Measurements from ENCODE around the gene HADHA. TPM values are rescaled to one million over a fixed set of nuclear protein-coding genes. Genes with fewer than 3 reads are reported as not detected.

The HADHA gene
- total RNA-seq, 4 donors from 2014 or later, result 443 to 480 (median 462) TPM

- H3K27me3 ChIP-seq, result no peaks in the 10 kb centered on the region
- no peak for DNase-seq
- in situ Hi-C loops (cut with MboI; ENCODE audit: low sequenced_read_pairs in 4 of 4) (no loop called here), intact Hi-C loops (cut with DNase I; ENCODE audit: low total_unique reads) (no loop called here)
- no peaks in the 10 kb centered on the region for H3K9me3 ChIP-seq
- no peak overlapping the region for H3K27ac ChIP-seq
- TF ChIP-seq POLR2A (IDR thresholded peaks at IDR 0.05), result no peak
- TF ChIP-seq CTCF (IDR thresholded peaks at IDR 0.05 in 4 of 5, conservative IDR thresholded peaks at IDR 0.05 in 1 of 5), result no peak
- H3K36me3 ChIP-seq, result peaks cover 5 to 99% of the 10 kb centered on the region in 2 donors
- H3K4me3 ChIP-seq, result no peak overlapping the region
- ATAC-seq, result no peak
- peaks cover 4 to 13% of the 10 kb centered on the region in 2 donors for H3K4me1 ChIP-seq
These were observed 47.6 kb downstream of the HADHA start for GRCh38 chr2:26196683-26197418.

- peaks cover 3 to 100% of the 10 kb centered on the region in 2 donors for H3K36me3 ChIP-seq
- DNase-seq (no peak), ATAC-seq (no peak)
- TF ChIP-seq CTCF (IDR thresholded peaks at IDR 0.05 in 4 of 5, conservative IDR thresholded peaks at IDR 0.05 in 1 of 5) (no peak), POLR2A (IDR thresholded peaks at IDR 0.05) (no peak)
- H3K27me3 ChIP-seq, result no peaks in the 10 kb centered on the region
- no peaks in the 10 kb centered on the region for H3K9me3 ChIP-seq
- no peak overlapping the region for H3K4me3 ChIP-seq
- in situ Hi-C loops (cut with MboI; ENCODE audit: low sequenced_read_pairs in 4 of 4), result no loop called here
- H3K27ac ChIP-seq, result no peak overlapping the region
- intact Hi-C loops (cut with DNase I; ENCODE audit: low total_unique reads), result no loop called here
- H3K4me1 ChIP-seq, result peaks cover 4 to 13% of the 10 kb centered on the region in 2 donors
These were observed 49.1 kb downstream of the HADHA start for GRCh38 chr2:26195040-26195984.

GRCh38 chr2:26193578-26194231 lies 50.7 kb downstream of the HADHA start:
- DNase-seq, result no peak
- no peaks in the 10 kb centered on the region for H3K27me3 ChIP-seq

More at GRCh38 chr2:26193578-26194231, 50.7 kb downstream of the HADHA start:
- ATAC-seq, result no peak
- H3K4me1 ChIP-seq, result peaks cover 4 to 13% of the 10 kb centered on the region in 2 donors
- H3K36me3 ChIP-seq, result peaks cover 0 to 86% of the 10 kb centered on the region in 2 donors
- H3K4me3 ChIP-seq, result no peak overlapping the region
- no peaks in the 10 kb centered on the region for H3K9me3 ChIP-seq
- H3K27ac ChIP-seq, result no peak overlapping the region
- intact Hi-C loops (cut with DNase I; ENCODE audit: low total_unique reads), result loop anchor here (5.0 kb wide), 1 partner anchor 104 kb away; no protein-coding TSS in a partner anchor
- in situ Hi-C loops (cut with MboI; ENCODE audit: low sequenced_read_pairs in 4 of 4), result no loop called here
- TF ChIP-seq CTCF (IDR thresholded peaks at IDR 0.05 in 4 of 5, conservative IDR thresholded peaks at IDR 0.05 in 1 of 5), result no peak
- no peak for TF ChIP-seq POLR2A (IDR thresholded peaks at IDR 0.05)

Measured in gastrocnemius medialis (tissue), 4 donors.